ENCODE measurements around the gene LAMP5.

The LAMP5 gene

DNA sequence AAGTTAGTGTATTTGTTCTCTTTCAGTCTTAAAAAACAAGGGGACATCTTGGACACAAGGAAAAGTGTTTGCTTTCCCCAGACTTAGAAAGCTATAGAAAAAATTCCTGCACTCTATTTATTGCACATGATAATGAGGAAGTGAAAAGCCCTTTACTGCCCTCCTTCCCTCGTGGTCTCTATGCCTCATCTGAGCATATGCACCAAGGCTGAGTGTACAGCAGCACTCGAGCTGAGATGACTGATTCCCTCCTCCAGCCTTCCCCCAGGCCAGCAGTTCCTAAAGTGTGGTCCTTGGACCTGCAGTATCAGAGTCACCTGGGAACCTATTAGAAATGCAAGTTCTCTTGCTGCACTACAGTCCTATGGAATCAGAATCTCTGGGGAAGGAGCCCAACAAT, 14.3 kb upstream of the LAMP5 start:
- no peak for DNase-seq (ENCODE audit: low spot score)

GRCh38 chr20:9501473-9501872, 12.9 kb upstream of the LAMP5 start:
- DNase-seq (ENCODE audit: low spot score), result no peak

DNA sequence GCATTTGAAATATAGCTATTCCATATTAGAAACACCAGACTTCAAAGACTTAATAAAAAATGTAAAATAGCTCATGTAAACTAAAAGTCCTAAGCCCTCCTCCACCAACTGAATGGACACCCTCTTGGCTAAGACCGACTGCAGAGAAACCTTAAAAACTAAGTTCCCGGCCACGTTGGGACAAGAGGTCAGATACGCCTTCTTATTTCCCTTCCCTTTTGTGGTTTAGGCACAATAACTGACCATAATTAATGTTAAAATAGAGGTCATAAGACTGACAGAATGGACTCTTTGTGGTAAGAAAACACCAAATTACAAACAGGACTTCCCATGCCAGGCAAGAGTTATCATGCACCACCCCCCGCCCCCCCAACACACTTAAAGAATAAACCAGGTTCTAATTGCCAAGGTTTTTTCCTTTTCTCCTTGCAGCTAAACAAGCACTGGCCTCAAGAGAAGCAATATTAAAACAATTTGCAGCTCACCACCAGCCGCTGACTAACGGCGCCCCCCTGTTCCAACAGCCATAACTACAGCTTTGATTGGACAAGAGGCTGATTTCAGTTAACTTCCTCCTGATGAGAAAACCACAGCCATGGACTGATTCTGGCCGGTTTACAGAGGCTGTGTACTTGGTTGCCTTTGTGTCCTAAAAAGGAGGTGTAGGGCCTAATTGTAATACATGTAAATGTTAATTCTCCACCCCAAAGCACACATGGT, 10.7 kb upstream of the LAMP5 start:
- no peak for DNase-seq (ENCODE audit: low spot score)

- DNase-seq (ENCODE audit: low spot score), result no peak
These were observed 8.0 kb upstream of the LAMP5 start for GRCh38 chr20:9506280-9506821.

- no peak for DNase-seq (ENCODE audit: low spot score)
These were observed 7.4 kb upstream of the LAMP5 start for GRCh38 chr20:9506964-9507369.

GRCh38 chr20:9507544-9508239, 6.7 kb upstream of the LAMP5 start:
- DNase-seq (ENCODE audit: low spot score), result no peak

GRCh38 chr20:9508240-9508661, 6.1 kb upstream of the LAMP5 start:
- DNase-seq (ENCODE audit: low spot score), result no peak

GRCh38 chr20:9508696-9509178, 5.7 kb upstream of the LAMP5 start:
- DNase-seq (ENCODE audit: low spot score), result no peak

- no peak for DNase-seq (ENCODE audit: low spot score)
These were observed 5.1 kb upstream of the LAMP5 start for GRCh38 chr20:9509246-9509645.

DNA sequence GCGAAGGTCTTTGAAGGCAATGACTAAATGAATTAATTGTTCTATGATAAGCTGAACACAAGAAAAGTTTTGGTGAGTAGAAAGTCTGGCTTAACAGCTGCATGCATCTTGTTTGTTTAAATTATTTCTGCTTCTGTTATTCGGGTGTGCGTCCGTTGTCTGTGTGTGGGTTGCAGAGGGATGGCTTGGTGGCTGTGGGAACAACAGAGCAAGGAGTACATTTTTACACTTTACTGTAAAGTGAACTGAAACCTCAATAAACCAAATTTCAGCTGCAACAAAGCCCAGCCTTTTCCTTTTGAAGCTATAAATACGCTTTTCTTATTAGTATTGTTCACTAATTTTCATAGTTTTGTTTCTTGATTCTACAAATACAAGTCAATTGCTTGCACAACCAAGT, 3.5 kb upstream of the LAMP5 start:
- no peak for DNase-seq (ENCODE audit: low spot score)

DNA sequence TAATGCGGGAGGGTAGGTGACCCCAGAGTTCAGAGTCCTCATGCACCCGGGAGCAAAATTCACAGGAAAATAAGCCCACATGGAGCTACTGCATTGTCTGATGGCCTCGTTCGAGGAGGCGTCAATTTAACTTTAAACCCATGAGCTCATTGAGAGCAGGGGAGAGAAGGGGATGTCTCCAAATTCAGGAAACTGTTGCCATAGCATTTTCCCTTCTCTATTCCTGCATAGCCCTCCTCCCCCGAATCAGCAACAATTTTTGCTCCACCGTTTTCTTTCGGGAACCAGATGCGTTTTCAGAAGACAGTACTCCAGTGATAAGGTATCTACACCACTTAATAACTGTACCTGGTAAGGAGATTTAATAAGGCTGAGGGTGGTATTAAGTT, 324 bp upstream of the LAMP5 start:
- no peak for DNase-seq (ENCODE audit: low spot score)

- DNase-seq (ENCODE audit: low spot score), result no peak
These were observed 810 bp downstream of the LAMP5 start for GRCh38 chr20:9515214-9515585.

GRCh38 chr20:9515741-9516233, 1.4 kb downstream of the LAMP5 start:
- no peak for DNase-seq (ENCODE audit: low spot score)

DNA sequence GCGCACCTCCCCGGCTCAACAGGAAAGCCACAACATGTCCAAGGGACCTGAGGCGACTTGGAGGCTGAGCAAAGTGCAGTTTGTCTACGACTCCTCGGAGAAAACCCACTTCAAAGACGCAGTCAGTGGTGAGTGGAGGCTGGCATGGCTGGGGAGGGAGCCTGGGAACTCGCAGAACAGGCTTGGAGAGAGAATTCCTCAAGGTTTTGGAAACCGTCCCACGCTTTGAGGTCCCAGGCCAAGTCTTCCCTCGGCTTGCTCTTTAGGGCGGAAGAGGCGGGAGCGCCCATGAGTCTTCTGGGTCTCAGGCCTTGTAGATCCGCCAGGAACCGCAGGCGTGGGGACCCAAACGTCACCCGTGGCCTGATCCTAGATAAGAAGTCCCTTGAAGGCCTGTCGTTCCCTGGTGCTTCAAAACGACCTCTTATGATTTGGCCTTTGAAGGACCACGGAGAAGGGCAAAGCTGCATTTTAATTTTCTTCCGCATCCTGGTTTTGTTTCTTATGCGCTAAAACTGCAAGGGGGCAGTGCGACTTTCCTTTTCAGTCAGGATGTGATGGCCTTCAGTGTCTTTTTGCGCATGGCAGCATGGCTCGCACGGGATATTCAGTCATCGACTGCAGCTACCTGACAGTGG, 2.0 kb downstream of the LAMP5 start:
- DNase-seq (ENCODE audit: low spot score), result no peak

GRCh38 chr20:9517297-9518162, 3.1 kb downstream of the LAMP5 start:
- no peak for DNase-seq (ENCODE audit: low spot score)

DNA sequence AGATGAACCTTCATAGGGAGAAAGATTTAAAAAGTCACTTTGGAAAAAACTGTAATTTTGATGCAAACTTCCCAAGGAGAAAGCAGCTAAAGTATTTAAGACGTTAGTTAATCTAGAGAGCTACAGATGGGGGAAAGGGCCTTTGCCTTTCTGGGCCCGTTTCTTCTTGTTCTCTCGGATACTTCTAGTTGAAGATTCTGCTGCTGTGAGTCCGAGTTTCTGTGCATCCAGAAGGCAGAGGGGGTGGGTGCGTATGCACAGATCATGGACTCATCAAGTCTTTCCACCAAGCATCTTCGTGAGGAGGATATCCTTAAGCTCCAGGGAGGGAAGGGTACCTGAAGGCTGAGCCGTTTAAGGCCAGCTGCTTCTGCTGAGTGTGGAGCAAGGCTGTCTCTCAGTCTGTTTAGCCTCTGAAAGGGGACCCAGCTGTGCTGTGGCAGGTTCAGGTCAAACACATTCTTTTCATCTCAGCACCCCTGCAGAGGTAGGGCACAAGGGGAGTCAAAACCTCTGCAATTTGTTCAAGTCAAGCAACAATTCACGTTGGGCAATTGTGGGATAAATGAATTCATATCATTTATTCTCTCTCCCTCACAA, 4.3 kb downstream of the LAMP5 start:
- no peak for DNase-seq (ENCODE audit: low spot score)

- no peak for DNase-seq (ENCODE audit: low spot score)
These were observed 5.7 kb downstream of the LAMP5 start for GRCh38 chr20:9520086-9520485.

- DNase-seq (ENCODE audit: low spot score), result no peak
These were observed 9.2 kb downstream of the LAMP5 start for GRCh38 chr20:9523636-9524035.

GRCh38 chr20:9531581-9531980, 17.2 kb downstream of the LAMP5 start:
- DNase-seq (ENCODE audit: low spot score), result no peak

DNA sequence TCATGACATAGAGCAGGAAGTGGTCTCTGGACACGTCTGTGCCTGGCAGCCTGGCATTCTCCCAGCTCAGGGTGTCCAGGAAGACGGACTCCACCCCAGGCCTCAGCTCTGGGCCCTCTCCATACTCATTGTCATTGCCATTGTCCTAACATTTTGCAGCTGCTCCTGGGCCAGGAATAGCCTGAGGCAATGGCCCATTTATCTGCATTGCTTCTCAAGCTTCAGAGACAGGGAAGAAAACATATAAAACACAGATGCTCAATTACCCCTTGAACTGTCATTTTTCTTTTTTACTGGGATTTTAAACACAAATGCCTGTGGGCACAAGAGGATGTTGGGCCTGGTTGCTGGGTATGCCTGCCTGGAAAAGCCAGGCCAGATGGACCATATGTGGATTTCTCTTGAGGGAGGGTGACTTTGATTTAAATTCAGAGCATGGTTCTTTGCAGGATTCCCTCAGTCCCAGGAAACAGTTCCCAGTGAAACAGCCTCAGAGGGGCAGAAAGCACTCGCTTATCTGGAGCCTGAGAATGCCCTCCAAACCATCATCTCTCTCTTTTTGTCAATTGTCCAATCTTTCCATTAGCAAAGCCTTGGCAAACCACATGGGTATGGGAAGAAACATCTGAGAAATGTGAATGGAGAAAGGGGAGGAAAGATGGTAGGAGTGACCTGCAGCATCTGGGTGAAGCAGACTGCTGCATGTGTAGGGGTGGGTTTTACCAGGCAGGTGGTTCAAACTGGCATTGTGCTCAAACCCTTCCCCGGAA, 17.9 kb downstream of the LAMP5 start:
- DNase-seq (ENCODE audit: low spot score), result no peak

- DNase-seq (ENCODE audit: low spot score), result no peak
These were observed 19.6 kb downstream of the LAMP5 start for GRCh38 chr20:9534025-9534424.

All from activated CD4-positive, alpha-beta T cell treated with anti-CD3 and anti-CD28 coated beads, Interleukin-2, Interleukin-4, amounts not matched to agents 100 ng/mL and 50 ng/mL, durations not matched to agents 16 hours and 8 hours (primary cell).